Measurements from ENCODE around the gene CILP2.

CILP2 gene

GRCh38 chr19:19538061-19538784, at the start of gene CILP2:
CILP2 (plus strand) TSS chr19:19538265; CDS start chr19:19538350, 85 bp downstream.
- DNase-seq: no peak

GRCh38 chr19:19488875-19489690, 49.0 kb upstream of the CILP2 start:
- DNase-seq: no peak

GRCh38 chr19:19489804-19490204, 48.3 kb upstream of the CILP2 start:
- DNase-seq: no peak

- DNase-seq: peak; percentile 1
Measured at GRCh38 chr19:19490214-19490968, 47.7 kb upstream of the CILP2 start.

GRCh38 chr19:19491321-19492025, 46.6 kb upstream of the CILP2 start:
- DNase-seq: no peak

- DNase-seq: no peak
Measured at GRCh38 chr19:19492026-19492610, 45.9 kb upstream of the CILP2 start.

GRCh38 chr19:19493841-19494546, 44.1 kb upstream of the CILP2 start:
- DNase-seq: no peak

GRCh38 chr19:19495614-19496603, 42.2 kb upstream of the CILP2 start:
- DNase-seq: no peak

- DNase-seq: no peak
Measured at GRCh38 chr19:19498255-19498991, 39.6 kb upstream of the CILP2 start.

- DNase-seq: no peak
Measured at GRCh38 chr19:19499272-19499995, 38.6 kb upstream of the CILP2 start.

- DNase-seq: no peak
Measured at GRCh38 chr19:19500975-19501644, 37.0 kb upstream of the CILP2 start.

GRCh38 chr19:19501798-19502197, 36.3 kb upstream of the CILP2 start:
- no peak for DNase-seq

GRCh38 chr19:19502281-19502680, 35.8 kb upstream of the CILP2 start:
- no peak for DNase-seq

- DNase-seq: no peak
Measured at GRCh38 chr19:19502808-19503602, 35.1 kb upstream of the CILP2 start.

GRCh38 chr19:19504754-19505668, 33.1 kb upstream of the CILP2 start:
- no peak for DNase-seq

GRCh38 chr19:19505669-19506326, 32.3 kb upstream of the CILP2 start:
- DNase-seq: no peak

All from NCI-H526 treated with DMSO at 0.1 percent for 48 hours (cell line).